ENCODE results near the gene LINC00632.

The LINC00632 gene

GRCh38 chrX:140765043-140765784, 55.7 kb downstream of the LINC00632 start:
- FAIRE-seq, result no peak

GRCh38 chrX:140766024-140766611, 56.6 kb downstream of the LINC00632 start:
- FAIRE-seq, result peak; percentile 85

- FAIRE-seq, result no peak
These were observed 58.1 kb downstream of the LINC00632 start for GRCh38 chrX:140767646-140768045.

GRCh38 chrX:140775211-140775610, 65.7 kb downstream of the LINC00632 start:
- no peak for FAIRE-seq

GRCh38 chrX:140776320-140776719, 66.8 kb downstream of the LINC00632 start:
- FAIRE-seq, result no peak

GRCh38 chrX:140794642-140795041, 85.1 kb downstream of the LINC00632 start:
- no peak for FAIRE-seq

- FAIRE-seq, result no peak
These were observed 89.7 kb downstream of the LINC00632 start for GRCh38 chrX:140799216-140799615.

GRCh38 chrX:140804292-140804691, 94.7 kb downstream of the LINC00632 start:
- FAIRE-seq, result no peak

- no peak for FAIRE-seq
These were observed 106.3 kb downstream of the LINC00632 start for GRCh38 chrX:140815868-140816267.

GRCh38 chrX:140817943-140818342, 108.4 kb downstream of the LINC00632 start:
- peak; percentile 90 for FAIRE-seq

GRCh38 chrX:140821280-140821679, 111.7 kb downstream of the LINC00632 start:
- FAIRE-seq, result no peak

- FAIRE-seq, result no peak
These were observed 112.6 kb downstream of the LINC00632 start for GRCh38 chrX:140822184-140822583.

GRCh38 chrX:140822861-140823260, 113.3 kb downstream of the LINC00632 start:
- no peak for FAIRE-seq

GRCh38 chrX:140836874-140837273, 127.3 kb downstream of the LINC00632 start:
- no peak for FAIRE-seq

Measured in A204.1 (cell line).